GM18907 (cell line): Measurements from ENCODE around the gene KCNMB2.

Source experiments
- ATAC-seq: cut with Tn5 transposase; IDR thresholded peaks from one replicate; pipeline ENCODE4 v1.9.1; 2021; ENCODE audit warnings: mild to moderate bottlenecking, moderate library complexity; ENCODE audit not compliant: unreplicated experiment

The KCNMB2 gene

GRCh38 chr3:178536211-178537079 is at the start of gene KCNMB2:
KCNMB2 (plus strand) TSS chr3:178536436.
- ATAC-seq = no peak

GRCh38 chr3:178486903-178487302 is 49.3 kb upstream of the KCNMB2 start:
- no peak for ATAC-seq

GRCh38 chr3:178487752-178488151 is 48.5 kb upstream of the KCNMB2 start:
- no peak for ATAC-seq

- no peak for ATAC-seq
Observed at GRCh38 chr3:178491751-178492150, 44.5 kb upstream of the KCNMB2 start.

GRCh38 chr3:178492491-178492890 is 43.7 kb upstream of the KCNMB2 start:
- ATAC-seq = no peak

GRCh38 chr3:178494386-178494785 is 41.9 kb upstream of the KCNMB2 start:
- ATAC-seq = no peak

- no peak for ATAC-seq
Observed at GRCh38 chr3:178496911-178497310, 39.3 kb upstream of the KCNMB2 start.

- ATAC-seq = no peak
Observed at GRCh38 chr3:178498871-178499270, 37.4 kb upstream of the KCNMB2 start.

GRCh38 chr3:178500631-178501030 is 35.6 kb upstream of the KCNMB2 start:
- no peak for ATAC-seq

- no peak for ATAC-seq
Observed at GRCh38 chr3:178504128-178504527, 32.1 kb upstream of the KCNMB2 start.

- no peak for ATAC-seq
Observed at GRCh38 chr3:178505832-178506231, 30.4 kb upstream of the KCNMB2 start.

- no peak for ATAC-seq
Observed at GRCh38 chr3:178507507-178508442, 28.5 kb upstream of the KCNMB2 start.

- no peak for ATAC-seq
Observed at GRCh38 chr3:178508443-178508825, 27.8 kb upstream of the KCNMB2 start.

- no peak for ATAC-seq
Observed at GRCh38 chr3:178510496-178510895, 25.7 kb upstream of the KCNMB2 start.

- no peak for ATAC-seq
Observed at GRCh38 chr3:178512647-178513046, 23.6 kb upstream of the KCNMB2 start.

- no peak for ATAC-seq
Observed at GRCh38 chr3:178513546-178514380, 22.5 kb upstream of the KCNMB2 start.

- no peak for ATAC-seq
Observed at GRCh38 chr3:178514401-178514800, 21.8 kb upstream of the KCNMB2 start.

GRCh38 chr3:178515076-178515744 is 21.0 kb upstream of the KCNMB2 start:
- peak; percentile 35 for ATAC-seq

- no peak for ATAC-seq
Observed at GRCh38 chr3:178517665-178518334, 18.4 kb upstream of the KCNMB2 start.
